T-cell (primary cell): ENCODE results near the gene CSF1R. TPM values are rescaled to one million over a fixed set of nuclear protein-coding genes. Genes with fewer than 3 reads are reported as not detected.

Experiments used
- ATAC-seq, 4 experiments: fragments of 200-7000 bp in 3 of 4; fragments of 150-1000 bp in 1 of 4; cut with Tn5 transposase; replicated peaks in 1 of 4; 1 replicate in 3 of 4; 2 replicates in 1 of 4; pipeline ENCODE4 v1.10.0; 2021; ENCODE audit warnings: moderate library complexity in 3 of 4, mild to moderate bottlenecking in 2 of 4, moderate number of reproducible peaks in 1 of 4
- CTCF ChIA-PET, 2 donors: fragments of 300-600 bp; sonication (Branson Sonifier 250); formaldehyde crosslinking; loops; one replicate each; lab custom pipeline; 2022; ENCODE audit warnings: antibody characterized with exemption in 2 of 2; lab: Charles Lee
- POLR2A ChIA-PET, 2 donors: fragments of 300-600 bp; sonication (Branson Sonifier 250); formaldehyde crosslinking; loops; one replicate each; lab custom pipeline; 2022; ENCODE audit warnings: antibody characterized with exemption in 2 of 2; lab: Charles Lee
- DNase-seq, 35 experiments: peaks; one replicate each; pipeline versions ENCODE4 v3.0.0 to v3.0.0-alpha.2; 2013 to 2023
- H3K27ac ChIP-seq: one replicate; pipeline ENCODE4 v1.5.1; 2013; ENCODE audit warnings: low read length
- H3K27me3 ChIP-seq, 2 experiments: replicated peaks in 1 of 2; 1 replicate in 1 of 2; 2 replicates in 1 of 2; pipeline versions ENCODE4 v1.6.1 to v1.7.0; 2013; ENCODE audit warnings: low read length in 1 of 2, mixed read lengths in 1 of 2; ENCODE audit not compliant: control insufficient read depth in 2 of 2, insufficient read depth in 2 of 2; ENCODE audit errors: extremely low read depth in 1 of 2
- H3K36me3 ChIP-seq, 2 donors: 1 replicate in 1 of 2; 2 replicates in 1 of 2; pipeline versions ENCODE4 v1.6.1 to v1.7.0; 2013; ENCODE audit warnings: low read length in 1 of 2; ENCODE audit not compliant: control insufficient read depth in 2 of 2, insufficient read depth in 1 of 2; ENCODE audit errors: extremely low read depth in 1 of 2
- H3K4me1 ChIP-seq, 2 experiments: 1 replicate in 1 of 2; 2 replicates in 1 of 2; pipeline versions ENCODE4 v1.6.1 to v1.7.0; 2013; ENCODE audit warnings: low read length in 2 of 2, mixed read lengths in 1 of 2; ENCODE audit not compliant: insufficient read depth in 2 of 2, control insufficient read depth in 1 of 2; ENCODE audit errors: extremely low read depth in 1 of 2
- H3K4me3 ChIP-seq, 2 donors: 1 replicate in 1 of 2; 2 replicates in 1 of 2; pipeline versions ENCODE4 v1.5.1 to v1.7.0; 2013; ENCODE audit warnings: mild to moderate bottlenecking in 2 of 2, low read length in 1 of 2, moderate library complexity in 1 of 2; ENCODE audit not compliant: control insufficient read depth in 1 of 2; ENCODE audit errors: extremely low read depth in 1 of 2
- H3K9me3 ChIP-seq: 2 replicates; pipeline ENCODE4 v1.7.0; 2013
- H3K27ac Mint-ChIP-seq, 2 donors: one replicate each; pipeline ENCODE4 v1.8.0; 2020 to 2021; ENCODE audit warnings: mild to moderate bottlenecking in 2 of 2, mixed read lengths in 2 of 2
- H3K27me3 Mint-ChIP-seq, 2 donors: one replicate each; pipeline ENCODE4 v1.8.0; 2021 to 2022; ENCODE audit warnings: mixed read lengths in 2 of 2
- H3K36me3 Mint-ChIP-seq: one replicate; pipeline ENCODE4 v1.8.0; 2021; ENCODE audit warnings: mixed read lengths
- H3K4me1 Mint-ChIP-seq, 3 donors: one replicate each; pipeline ENCODE4 v1.8.0; 2020 to 2022; ENCODE audit warnings: mixed read lengths in 3 of 3, mild to moderate bottlenecking in 1 of 3
- H3K4me3 Mint-ChIP-seq, 3 donors: one replicate each; pipeline ENCODE4 v1.8.0; 2020 to 2022; ENCODE audit warnings: mild to moderate bottlenecking in 3 of 3, mixed read lengths in 3 of 3, moderate library complexity in 3 of 3
- H3K9me3 Mint-ChIP-seq, 3 donors: one replicate each; pipeline ENCODE4 v1.8.0; 2020 to 2022; ENCODE audit warnings: mixed read lengths in 3 of 3
- WGBS: methylation state at CpG from one replicate; pipeline ENCODE4 v1.1.5; 2013; ENCODE audit warnings: missing lambda C conversion rate; ENCODE audit not compliant: insufficient coverage; 5-methylcytosine and 5-hydroxymethylcytosine counted together
- total RNA-seq, 35 experiments: library from RNA in 6 of 35; stranded (reverse) in 6 of 35; fragments of 120-200 nt in 1 of 35; gene quantifications; one replicate each; pipeline versions ENCODE4 v1.2.1 to v1.2.4 and lab custom pipeline; 2013 to 2026

Gene CSF1R
- total RNA-seq, 5 donors from 2014 or later (not counting 1 experiment from before 2014, with no cell fraction given) = 0.36 to 0.95 (median 0.58) TPM; not detected in 1

- Mint-ChIP-seq H3K9me3 (no peaks in the 10 kb centered on the region), H3K4me1 (peaks cover 3 to 6% (median 4%) of the 10 kb centered on the region in 3 donors), H3K27me3 (peaks cover 0 to 4% of the 10 kb centered on the region in 2 donors), H3K4me3 (no peak overlapping the region), H3K27ac (no peak overlapping the region), H3K36me3 (no peaks in the 10 kb centered on the region)
- ATAC-seq = no peak
- no peak overlapping the region for H3K4me3 ChIP-seq
- H3K9me3 ChIP-seq = no peaks in the 10 kb centered on the region
- DNase-seq = no peak
- ChIA-PET POLR2A (no interaction called here), CTCF (no interaction called here)
- H3K27me3 ChIP-seq = peaks cover 0 to 28% of the 10 kb centered on the region in 2 experiments
- H3K27ac ChIP-seq = no peak overlapping the region
- H3K36me3 ChIP-seq = no peaks in the 10 kb centered on the region
- peaks cover 0 to 5% of the 10 kb centered on the region in 2 experiments for H3K4me1 ChIP-seq
- 94% methylated on average over 3 of the region's 7 CpGs for whole genome bisulfite sequencing
Observed at GRCh38 chr5:150064681-150065220, 21.6 kb downstream of the CSF1R start.

GRCh38 chr5:150063638-150064037 is 22.7 kb downstream of the CSF1R start:
- POLR2A ChIA-PET = no interaction called here
- CTCF ChIA-PET = no interaction called here
- peaks cover 3 to 6% (median 4%) of the 10 kb centered on the region in 3 donors for H3K4me1 Mint-ChIP-seq

GRCh38 chr5:150062216-150062922 is 24.0 kb downstream of the CSF1R start:
- ChIA-PET POLR2A (no interaction called here), CTCF (no interaction called here)
- Histone ChIP-seq H3K4me3 (no peak overlapping the region), H3K27ac (no peak overlapping the region), H3K4me1 (peaks cover 0 to 5% of the 10 kb centered on the region in 2 experiments), H3K36me3 (no peaks in the 10 kb centered on the region), H3K27me3 (peaks cover 0 to 26% of the 10 kb centered on the region in 2 experiments), H3K9me3 (no peaks in the 10 kb centered on the region)
- H3K27me3 Mint-ChIP-seq = peaks cover 0 to 4% of the 10 kb centered on the region in 2 donors
- peaks cover 3 to 6% (median 4%) of the 10 kb centered on the region in 3 donors for H3K4me1 Mint-ChIP-seq
- no peak for ATAC-seq
- no peak overlapping the region for H3K27ac Mint-ChIP-seq
- H3K36me3 Mint-ChIP-seq = no peaks in the 10 kb centered on the region
- WGBS = 83% methylated on average over 1 of the region's 2 CpGs
- no peak for DNase-seq
- H3K4me3 Mint-ChIP-seq = no peak overlapping the region
- H3K9me3 Mint-ChIP-seq = no peaks in the 10 kb centered on the region

More at GRCh38 chr5:150063638-150064037, 22.7 kb downstream of the CSF1R start:
- 100% methylated on average over 4 of the region's 5 CpGs for WGBS
- Histone ChIP-seq H3K4me1 (peaks cover 0 to 5% of the 10 kb centered on the region in 2 experiments), H3K36me3 (no peaks in the 10 kb centered on the region), H3K27me3 (peaks cover 0 to 30% of the 10 kb centered on the region in 2 experiments), H3K27ac (no peak overlapping the region), H3K4me3 (no peak overlapping the region), H3K9me3 (no peaks in the 10 kb centered on the region)
- H3K27me3 Mint-ChIP-seq = peaks cover 0 to 4% of the 10 kb centered on the region in 2 donors
- no peaks in the 10 kb centered on the region for H3K9me3 Mint-ChIP-seq
- DNase-seq (no peak), ATAC-seq (no peak)
- no peaks in the 10 kb centered on the region for H3K36me3 Mint-ChIP-seq
- no peak overlapping the region for H3K4me3 Mint-ChIP-seq
- no peak overlapping the region for H3K27ac Mint-ChIP-seq

- POLR2A ChIA-PET = no interaction called here
- H3K4me1 ChIP-seq = peaks cover 0 to under 1% of the 10 kb centered on the region in 2 experiments
- no peak overlapping the region for H3K4me3 ChIP-seq
- 81% methylated on average over 8 of the region's 12 CpGs for WGBS
- Mint-ChIP-seq H3K4me3 (no peak overlapping the region), H3K36me3 (no peaks in the 10 kb centered on the region), H3K27me3 (peaks cover 0 to 4% of the 10 kb centered on the region in 2 donors), H3K4me1 (no peaks in the 10 kb centered on the region), H3K9me3 (no peaks in the 10 kb centered on the region), H3K27ac (no peak overlapping the region)
- no peaks in the 10 kb centered on the region for H3K36me3 ChIP-seq
- ATAC-seq (no peak), DNase-seq (no peak)
- CTCF ChIA-PET = interaction anchor here in 1 of 2 donors (0.6 kb wide), 1 partner anchor 166 kb away, joined by 3 read pairs; no protein-coding TSS in a partner anchor
- peaks cover 0 to 21% of the 10 kb centered on the region in 2 experiments for H3K27me3 ChIP-seq
- H3K9me3 ChIP-seq = no peaks in the 10 kb centered on the region
- no peak overlapping the region for H3K27ac ChIP-seq
Observed at GRCh38 chr5:150061538-150061995, 24.8 kb downstream of the CSF1R start.

- no peak for ATAC-seq
- 87% methylated on average over 3 of the region's 7 CpGs for WGBS
- no peak overlapping the region for H3K27ac Mint-ChIP-seq
- H3K4me3 Mint-ChIP-seq = no peak overlapping the region
- peaks cover 1% of the 10 kb centered on the region for H3K36me3 Mint-ChIP-seq
- POLR2A ChIA-PET = no interaction called here
- no peak overlapping the region for H3K4me3 ChIP-seq
- H3K9me3 ChIP-seq = no peaks in the 10 kb centered on the region
- H3K27me3 ChIP-seq = peaks cover 0 to 17% of the 10 kb centered on the region in 2 experiments
- H3K36me3 ChIP-seq = no peaks in the 10 kb centered on the region
- no peaks in the 10 kb centered on the region for H3K9me3 Mint-ChIP-seq
- peaks cover 0 to 4% of the 10 kb centered on the region in 2 donors for H3K27me3 Mint-ChIP-seq
- CTCF ChIA-PET = no interaction called here
- no peak overlapping the region for H3K27ac ChIP-seq
- H3K4me1 Mint-ChIP-seq = no peaks in the 10 kb centered on the region
- no peaks in the 10 kb centered on the region for H3K4me1 ChIP-seq
- DNase-seq = no peak
Observed at GRCh38 chr5:150060471-150060870, 25.9 kb downstream of the CSF1R start.

- WGBS = 93% methylated on average over 11 of the region's 11 CpGs
- no peak overlapping the region for H3K27ac Mint-ChIP-seq
Observed at GRCh38 chr5:150059623-150060022, 26.7 kb downstream of the CSF1R start.

More at GRCh38 chr5:150059623-150060022, 26.7 kb downstream of the CSF1R start:
- POLR2A ChIA-PET = no interaction called here
- Mint-ChIP-seq H3K36me3 (peaks cover 5% of the 10 kb centered on the region), H3K4me1 (no peaks in the 10 kb centered on the region), H3K9me3 (no peaks in the 10 kb centered on the region), H3K27me3 (peaks cover 0 to 4% of the 10 kb centered on the region in 2 donors), H3K4me3 (no peak overlapping the region)
- no peak overlapping the region for H3K27ac ChIP-seq
- no peaks in the 10 kb centered on the region for H3K36me3 ChIP-seq
- DNase-seq (no peak), ATAC-seq (no peak)
- H3K9me3 ChIP-seq = no peaks in the 10 kb centered on the region
- peaks cover 0 to 9% of the 10 kb centered on the region in 2 experiments for H3K27me3 ChIP-seq
- H3K4me3 ChIP-seq = no peak overlapping the region
- H3K4me1 ChIP-seq = no peaks in the 10 kb centered on the region
- CTCF ChIA-PET = no interaction called here
